Sigmoid colon (tissue), 4 donors: ENCODE measurements around the gene FPGT.

Experiments used
- EP300 ChIP-seq, 4 donors: sonication (generic); formaldehyde crosslinking; IDR thresholded peaks; one replicate each; pipeline ENCODE4 v1.6.1; 2017; ENCODE audit warnings: antibody characterized with exemption in 4 of 4
- POLR2A ChIP-seq, 2 donors: fragments of 450-650 bp; IDR thresholded peaks; one replicate each; pipeline ENCODE4 v1.6.1; 2016; ENCODE audit warnings: antibody characterized with exemption in 2 of 2, mild to moderate bottlenecking in 2 of 2, moderate library complexity in 2 of 2
- POLR2AphosphoS5 ChIP-seq, 4 donors: sonication (generic); formaldehyde crosslinking; IDR thresholded peaks; one replicate each; pipeline ENCODE4 v1.6.1; 2017; ENCODE audit warnings: antibody characterized with exemption in 4 of 4
- TF ChIP-seq, protein P1 (sequence below), 4 experiments: fragments of 450-650 bp in 3 of 4; fragments of 200-600 bp in 1 of 4; IDR thresholded peaks; one replicate each; pipeline ENCODE4 v1.5.1; 2016 to 2019; ENCODE audit warnings: antibody characterized with exemption in 4 of 4, mild to moderate bottlenecking in 3 of 4, moderate library complexity in 2 of 4

DNA sequence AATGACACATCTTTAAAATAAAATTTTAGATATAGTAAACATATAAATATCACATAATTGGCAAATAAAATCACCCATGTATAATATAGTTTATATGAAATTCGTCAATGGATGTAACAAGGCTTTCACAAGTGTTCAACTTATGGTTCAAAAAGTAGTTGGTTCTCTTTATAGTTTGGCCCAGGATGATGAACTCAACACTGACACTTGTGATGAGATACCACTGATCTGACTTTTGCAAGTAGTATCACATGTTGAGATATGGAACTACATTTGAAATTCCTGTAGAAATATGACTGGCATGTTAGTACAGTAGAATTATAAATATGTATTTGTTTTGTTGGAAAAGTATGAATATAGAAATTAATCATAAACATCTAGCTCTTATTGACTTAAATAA lies 39.0 kb downstream of the FPGT start:
- TF ChIP-seq POLR2AphosphoS5 (IDR thresholded peaks at IDR 0.05) (no peak), POLR2A (IDR thresholded peaks at IDR 0.05) (no peak), EP300 (IDR thresholded peaks at IDR 0.05) (no peak)
- TF ChIP-seq, protein P1, sequence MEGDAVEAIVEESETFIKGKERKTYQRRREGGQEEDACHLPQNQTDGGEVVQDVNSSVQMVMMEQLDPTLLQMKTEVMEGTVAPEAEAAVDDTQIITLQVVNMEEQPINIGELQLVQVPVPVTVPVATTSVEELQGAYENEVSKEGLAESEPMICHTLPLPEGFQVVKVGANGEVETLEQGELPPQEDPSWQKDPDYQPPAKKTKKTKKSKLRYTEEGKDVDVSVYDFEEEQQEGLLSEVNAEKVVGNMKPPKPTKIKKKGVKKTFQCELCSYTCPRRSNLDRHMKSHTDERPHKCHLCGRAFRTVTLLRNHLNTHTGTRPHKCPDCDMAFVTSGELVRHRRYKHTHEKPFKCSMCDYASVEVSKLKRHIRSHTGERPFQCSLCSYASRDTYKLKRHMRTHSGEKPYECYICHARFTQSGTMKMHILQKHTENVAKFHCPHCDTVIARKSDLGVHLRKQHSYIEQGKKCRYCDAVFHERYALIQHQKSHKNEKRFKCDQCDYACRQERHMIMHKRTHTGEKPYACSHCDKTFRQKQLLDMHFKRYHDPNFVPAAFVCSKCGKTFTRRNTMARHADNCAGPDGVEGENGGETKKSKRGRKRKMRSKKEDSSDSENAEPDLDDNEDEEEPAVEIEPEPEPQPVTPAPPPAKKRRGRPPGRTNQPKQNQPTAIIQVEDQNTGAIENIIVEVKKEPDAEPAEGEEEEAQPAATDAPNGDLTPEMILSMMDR (IDR thresholded peaks at IDR 0.05), result no peak
